NT2/D1 (cell line): Measurements from ENCODE around the gene ABI1.
"Not testable (repeated sequence)": the region's sequence is repeated elsewhere in the genome, so short reads cannot be mapped to it uniquely, and the experiment has no call there.

ENCODE experiments used
- DNase-seq: peaks from one replicate; pipeline ENCODE4 v3.0.0-alpha.2; 2011; ENCODE audit warnings: low read depth, low spot score
- H3K27me3 ChIP-seq: 2 replicates; pipeline ENCODE4 v1.6.0; 2011; ENCODE audit warnings: mild to moderate bottlenecking; ENCODE audit not compliant: insufficient read length, insufficient read depth
- H3K36me3 ChIP-seq: 2 replicates; pipeline ENCODE4 v1.6.1; 2011; ENCODE audit warnings: mild to moderate bottlenecking, low read length, mixed read lengths; ENCODE audit not compliant: insufficient read depth, insufficient read length
- H3K4me1 ChIP-seq: 2 replicates; pipeline ENCODE4 v1.5.1; 2011; ENCODE audit not compliant: insufficient read depth, insufficient read length
- H3K4me3 ChIP-seq: 2 replicates; pipeline ENCODE4 v1.5.1; 2011; ENCODE audit warnings: low read depth; ENCODE audit not compliant: insufficient read length
- H3K9ac ChIP-seq: 2 replicates; pipeline ENCODE4 v1.6.0; 2011; ENCODE audit warnings: low read depth; ENCODE audit not compliant: insufficient read length
- H3K9me3 ChIP-seq: 2 replicates; pipeline ENCODE4 v1.5.1; 2011; ENCODE audit warnings: mild to moderate bottlenecking, low read length; ENCODE audit not compliant: insufficient read depth
- SUZ12 ChIP-seq: IDR thresholded peaks from 2 replicates; pipeline ENCODE4 v1.6.1; 2011; ENCODE audit not compliant: insufficient read length, insufficient read depth; ENCODE audit errors: extremely low read depth
- YY1 ChIP-seq: IDR thresholded peaks from 2 replicates; pipeline ENCODE4 v1.6.1; 2011; ENCODE audit not compliant: insufficient read length, insufficient read depth
- ZNF274 ChIP-seq: IDR thresholded peaks from 2 replicates; pipeline ENCODE4 v1.6.1; 2011; ENCODE audit warnings: mild to moderate bottlenecking, low read depth, low read length

ABI1 gene

DNA sequence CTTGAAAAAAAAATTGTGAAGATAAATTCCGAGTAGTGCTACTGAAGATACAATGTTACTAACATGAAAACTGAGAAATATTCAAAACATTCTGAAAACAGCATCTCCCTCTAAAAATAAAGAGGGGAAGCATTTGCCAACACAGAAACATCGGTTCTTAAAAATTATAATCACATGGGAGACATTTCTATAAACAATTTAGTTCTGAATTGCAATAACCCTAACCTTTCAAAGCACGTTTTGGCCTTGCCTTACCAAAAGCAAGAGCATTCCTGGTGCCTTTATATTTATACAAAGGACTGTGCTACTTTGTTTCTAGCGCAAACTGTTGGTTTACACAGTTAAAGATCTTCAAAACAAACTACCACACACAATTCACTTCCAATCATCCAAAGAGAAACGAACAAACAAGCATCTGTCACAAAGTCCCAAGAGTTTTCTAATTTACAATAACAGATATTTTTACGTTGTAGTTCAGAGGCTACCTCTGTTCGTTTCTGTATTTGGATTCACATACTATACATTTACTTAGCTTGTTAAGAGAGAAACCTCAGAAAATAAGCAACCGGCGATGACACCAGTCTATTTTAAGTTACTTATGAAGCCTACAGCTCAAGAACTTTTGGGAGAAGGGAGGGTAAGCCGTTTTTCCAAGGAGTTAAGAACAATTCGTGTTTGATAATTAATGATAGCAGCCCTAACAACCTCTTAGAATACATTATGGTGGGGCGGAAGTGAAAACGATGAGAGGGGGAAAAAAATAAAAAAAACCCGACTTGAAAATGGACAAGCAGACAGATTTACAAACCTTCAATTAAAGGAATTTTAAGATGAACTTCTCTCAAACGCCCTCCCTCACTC, 1.3 kb downstream of the ABI1 start:
- H3K27me3 ChIP-seq = no peaks in the 10 kb centered on the region
- H3K4me3 ChIP-seq = peak overlapping the region; percentile 91
- no peak for TF ChIP-seq ZNF274
- no peak for TF ChIP-seq SUZ12
- TF ChIP-seq YY1 = no peak
- peak overlapping the region; percentile 92 for H3K9ac ChIP-seq
- H3K9me3 ChIP-seq = no peaks in the 10 kb centered on the region
- peak; percentile 16 for DNase-seq
- no peaks in the 10 kb centered on the region for H3K36me3 ChIP-seq
- H3K4me1 ChIP-seq = peaks cover 3% of the 10 kb centered on the region

DNA sequence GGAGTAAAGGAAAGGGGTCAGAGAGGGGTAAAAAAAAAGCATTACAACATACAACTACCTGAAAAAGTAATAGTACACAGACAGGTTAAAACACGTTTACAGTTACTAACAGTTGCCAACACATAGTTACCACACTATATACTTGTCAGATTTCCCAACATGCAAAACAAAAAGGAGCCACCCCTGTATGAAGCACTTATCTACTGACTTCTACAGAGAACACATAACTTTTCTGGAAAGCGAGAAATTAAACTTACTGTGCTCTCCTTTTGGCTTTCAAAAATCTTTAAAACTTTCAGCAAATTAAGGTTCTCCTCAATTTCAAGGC, 2.1 kb downstream of the ABI1 start:
- Histone ChIP-seq H3K36me3 (no peaks in the 10 kb centered on the region), H3K9ac (no peak overlapping the region), H3K9me3 (no peaks in the 10 kb centered on the region), H3K4me3 (no peak overlapping the region), H3K27me3 (no peaks in the 10 kb centered on the region), H3K4me1 (peaks cover 3% of the 10 kb centered on the region)
- no peak for DNase-seq
- TF ChIP-seq ZNF274 (no peak), YY1 (no peak), SUZ12 (no peak)

DNA sequence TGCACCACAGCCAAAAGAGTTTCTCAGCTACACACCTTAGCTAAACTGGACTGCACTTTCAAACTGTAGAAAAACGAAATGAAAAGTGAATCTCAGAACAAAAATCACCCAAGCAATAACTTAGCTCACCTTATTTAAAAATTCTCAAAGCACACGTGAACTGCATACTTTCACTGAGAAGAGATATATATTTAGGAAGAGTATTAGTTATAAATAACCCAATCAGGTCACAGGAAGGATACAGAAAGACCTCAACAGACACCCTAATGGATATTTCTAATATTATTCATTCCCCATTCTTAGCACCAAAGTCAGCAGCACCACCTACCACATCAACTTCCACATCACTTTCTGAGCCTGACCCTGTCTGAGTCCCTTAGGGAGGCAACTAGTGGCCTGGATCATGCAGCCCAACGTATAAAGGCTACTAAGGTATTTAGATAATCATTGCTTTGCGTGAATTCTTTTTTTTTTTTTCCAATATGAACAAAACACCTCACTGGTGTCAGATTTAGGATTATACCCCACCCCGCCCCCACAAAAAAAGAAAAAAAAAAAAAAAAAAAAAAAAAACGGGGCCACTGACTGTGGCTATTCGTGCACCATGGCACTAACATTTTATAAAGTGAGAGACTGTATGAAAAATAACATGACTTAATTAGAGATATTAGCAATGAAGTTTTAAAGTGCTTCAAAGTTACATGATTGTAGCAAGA, 2.6 kb downstream of the ABI1 start:
- Histone ChIP-seq H3K9me3 (no peaks in the 10 kb centered on the region), H3K9ac (no peak overlapping the region), H3K4me3 (no peak overlapping the region), H3K27me3 (no peaks in the 10 kb centered on the region), H3K36me3 (no peaks in the 10 kb centered on the region), H3K4me1 (peaks cover 3% of the 10 kb centered on the region)
- no peak for TF ChIP-seq ZNF274
- TF ChIP-seq SUZ12 = no peak
- no peak for DNase-seq

DNA sequence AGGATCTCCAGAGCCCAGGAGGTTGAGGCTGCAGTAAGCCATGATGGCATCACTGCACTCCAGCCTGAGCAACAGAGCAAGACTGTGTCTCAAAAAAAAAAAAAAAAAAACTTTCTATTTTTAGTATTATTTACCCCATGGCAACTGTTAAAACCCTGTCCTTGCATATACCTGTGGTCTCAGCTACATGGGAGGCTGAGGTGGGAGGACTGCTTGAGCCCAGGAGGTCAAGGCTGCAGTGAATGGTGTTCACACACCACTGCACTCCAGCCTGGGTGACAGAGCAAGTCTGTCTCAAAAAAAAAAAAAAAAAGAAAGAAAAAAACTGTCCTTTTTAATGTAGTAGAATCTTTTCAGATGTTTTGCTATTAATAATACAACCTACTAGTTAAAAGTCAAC, 3.2 kb downstream of the ABI1 start:
- H3K36me3 ChIP-seq, H3K4me3 ChIP-seq, H3K27me3 ChIP-seq, H3K9me3 ChIP-seq, H3K4me1 ChIP-seq, DNase-seq, H3K9ac ChIP-seq: not testable (repeated sequence)

DNA sequence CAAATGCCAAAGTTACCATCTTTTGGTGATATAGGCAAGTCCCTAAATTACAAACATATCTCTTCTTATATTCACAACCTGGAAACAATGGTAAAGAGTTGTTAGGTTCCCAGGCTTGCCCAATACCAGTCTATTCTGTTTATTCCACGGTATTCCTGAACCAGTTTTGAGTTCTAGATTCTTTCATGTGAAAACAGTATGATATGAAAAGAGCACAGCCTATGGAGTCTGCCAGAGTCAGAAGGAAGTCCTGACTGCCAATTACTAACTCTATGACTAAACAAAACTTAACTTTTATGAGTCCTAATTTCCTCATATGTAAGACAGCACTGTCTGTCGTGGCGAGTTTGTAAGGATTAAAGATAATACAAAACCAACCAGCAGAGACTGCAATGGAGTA, 5.6 kb downstream of the ABI1 start:
- Histone ChIP-seq H3K9me3 (no peaks in the 10 kb centered on the region), H3K4me1 (peaks cover 3% of the 10 kb centered on the region), H3K27me3 (no peaks in the 10 kb centered on the region), H3K4me3 (no peak overlapping the region), H3K9ac (no peak overlapping the region), H3K36me3 (no peaks in the 10 kb centered on the region)
- DNase-seq = no peak
- TF ChIP-seq ZNF274 (no peak), SUZ12 (no peak), YY1 (no peak)

DNA sequence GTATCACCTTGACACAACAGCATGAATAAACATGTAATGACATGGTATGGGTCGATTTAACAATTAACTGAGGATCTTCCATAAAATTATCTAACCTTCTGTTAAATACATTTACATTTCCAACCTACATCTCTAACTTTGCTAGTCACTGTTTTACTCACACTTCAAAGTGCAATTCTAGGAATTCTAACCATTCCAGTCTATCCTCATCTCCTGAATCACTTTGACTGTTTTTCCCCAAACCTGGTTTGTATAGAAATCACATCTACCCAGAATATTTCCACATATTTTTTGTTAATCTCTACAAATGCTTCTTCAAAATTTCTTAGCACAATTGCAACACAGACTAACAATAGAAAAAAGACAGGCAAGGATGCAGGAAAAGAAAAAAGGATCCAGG, 6.2 kb downstream of the ABI1 start:
- Histone ChIP-seq H3K4me1 (peaks cover 3% of the 10 kb centered on the region), H3K36me3 (no peaks in the 10 kb centered on the region), H3K9me3 (no peaks in the 10 kb centered on the region), H3K9ac (no peak overlapping the region), H3K27me3 (no peaks in the 10 kb centered on the region), H3K4me3 (no peak overlapping the region)
- TF ChIP-seq SUZ12 (no peak), ZNF274 (no peak), YY1 (no peak)
- no peak for DNase-seq

DNA sequence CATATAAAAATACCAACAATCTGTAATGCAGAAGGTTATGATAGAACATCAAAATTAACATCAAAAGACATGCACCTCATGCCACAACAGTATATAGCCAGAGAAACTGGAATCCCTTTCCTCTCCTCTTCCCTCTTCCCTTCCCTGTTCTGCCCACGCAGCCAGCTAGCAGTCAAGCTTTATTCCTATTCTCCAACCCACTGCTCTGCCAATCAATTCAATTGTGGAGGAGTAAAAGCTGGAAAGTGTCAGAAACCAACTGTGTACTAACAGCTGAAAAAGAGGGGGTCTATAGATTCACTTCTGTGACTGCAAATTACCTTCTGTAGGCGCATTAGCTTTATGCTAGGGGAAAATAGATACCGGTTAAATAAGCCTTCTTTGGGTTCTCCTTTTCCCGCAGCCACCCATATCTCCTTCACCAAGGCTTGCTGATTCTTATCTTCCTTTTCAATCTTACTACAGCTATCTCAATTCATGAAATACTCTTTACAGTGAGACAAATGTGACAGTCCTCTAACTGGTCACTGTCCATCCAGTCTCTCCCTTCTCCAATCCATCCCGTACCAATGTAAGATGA, 16.3 kb downstream of the ABI1 start:
- H3K36me3 ChIP-seq = peaks cover 3% of the 10 kb centered on the region
- H3K9me3 ChIP-seq = no peaks in the 10 kb centered on the region
- no peaks in the 10 kb centered on the region for H3K27me3 ChIP-seq
- DNase-seq = no peak
- no peak overlapping the region for H3K4me3 ChIP-seq
- no peak for TF ChIP-seq SUZ12
- no peak for TF ChIP-seq ZNF274
- no peak for TF ChIP-seq YY1
- H3K9ac ChIP-seq = no peak overlapping the region
- H3K4me1 ChIP-seq = no peaks in the 10 kb centered on the region
